Muscle of arm (tissue), 12 donors: ENCODE measurements around the gene CHTF18. TPM values are rescaled to one million over a fixed set of nuclear protein-coding genes. Genes with fewer than 3 reads are reported as not detected.

Experiments used
- DNase-seq: peaks from one replicate; pipeline ENCODE4 v3.0.0-alpha.2; 2013
- polyA plus RNA-seq, 12 donors: library from polyadenylated mRNA; unstranded; fragments of 120-200 nt; gene quantifications; one replicate each; pipeline ENCODE4 v1.2.1, GENCODE V29; 2013; ENCODE audit not compliant: insufficient read length in 12 of 12

Gene CHTF18
- polyA plus RNA-seq, 12 donors, result 9.4 to 56.5 (median 13.5) TPM; not detected in 1

DNA sequence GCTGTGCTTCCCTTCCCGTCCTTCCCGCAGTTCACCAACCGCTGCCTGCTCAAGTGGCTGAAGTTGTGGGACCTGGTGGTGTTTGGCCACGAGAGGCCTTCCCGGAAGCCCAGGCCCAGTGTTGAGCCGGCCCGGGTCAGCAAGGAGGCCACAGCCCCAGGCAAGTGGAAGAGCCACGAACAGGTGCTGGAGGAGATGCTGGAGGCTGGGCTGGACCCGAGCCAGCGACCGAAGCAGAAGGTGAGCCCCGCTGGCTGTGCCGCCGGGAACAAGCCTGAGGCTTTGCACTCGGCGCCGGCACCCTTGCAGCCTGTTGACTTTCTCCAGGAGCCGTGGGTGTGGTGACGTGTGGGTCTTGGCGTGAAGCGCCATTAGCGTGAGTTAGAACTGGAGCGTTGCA is 2.7 kb downstream of the CHTF18 start:
- DNase-seq, result no peak

DNA sequence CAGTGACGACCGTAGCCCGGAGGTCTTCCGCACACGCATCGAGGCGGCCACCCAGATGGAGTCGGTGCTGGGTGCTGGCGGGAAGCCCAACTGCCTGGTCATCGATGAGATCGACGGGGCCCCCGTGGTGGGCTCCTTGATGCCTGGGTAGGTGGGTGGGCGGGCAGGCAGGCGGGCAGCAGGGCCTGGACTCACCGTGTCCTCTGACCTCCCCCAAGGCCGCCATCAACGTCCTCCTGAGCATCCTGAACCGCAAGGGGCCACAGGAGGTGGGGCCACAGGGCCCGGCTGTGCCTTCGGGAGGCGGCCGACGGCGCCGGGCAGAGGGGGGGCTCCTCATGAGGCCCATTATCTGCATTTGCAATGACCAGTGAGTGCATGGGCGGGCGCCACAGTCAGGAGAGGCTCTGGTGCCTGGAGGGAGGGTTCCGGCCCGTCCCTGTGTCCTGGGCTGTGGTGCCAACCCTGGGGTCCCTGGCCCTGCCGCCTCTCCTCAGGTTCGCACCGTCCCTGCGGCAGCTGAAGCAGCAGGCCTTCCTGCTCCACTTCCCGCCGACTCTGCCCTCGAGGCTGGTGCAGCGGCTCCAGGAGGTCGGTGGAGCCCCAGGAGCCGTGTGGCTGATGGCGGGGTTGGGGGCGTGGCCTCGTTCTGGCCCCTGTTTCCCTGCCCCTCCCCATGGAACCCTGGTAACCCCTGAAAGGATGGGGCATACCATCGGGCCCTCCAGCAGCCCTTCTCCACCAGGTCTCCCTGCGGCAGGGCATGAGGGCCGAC is 4.0 kb downstream of the CHTF18 start:
- DNase-seq, result no peak

DNA sequence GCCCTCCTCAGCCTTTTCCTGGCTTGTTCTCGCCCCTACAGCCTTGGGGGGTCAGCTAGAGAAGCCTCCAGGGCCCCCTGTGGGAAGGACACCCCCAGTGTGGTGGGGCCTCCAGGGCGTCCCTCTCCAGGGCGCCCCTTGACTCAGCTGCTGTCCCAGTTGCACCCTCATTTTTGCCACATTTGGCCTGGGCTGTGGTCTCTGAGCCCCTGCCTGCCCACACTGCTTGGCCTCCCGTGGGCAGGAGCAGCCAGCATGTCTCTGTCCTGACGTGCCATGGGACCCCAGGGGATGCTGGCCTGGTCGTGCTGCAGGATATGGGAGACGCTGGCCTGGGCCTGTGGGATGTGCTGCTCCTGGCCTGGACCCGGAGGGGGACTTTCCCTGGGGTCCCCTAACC is 5.0 kb downstream of the CHTF18 start:
- no peak for DNase-seq

DNA sequence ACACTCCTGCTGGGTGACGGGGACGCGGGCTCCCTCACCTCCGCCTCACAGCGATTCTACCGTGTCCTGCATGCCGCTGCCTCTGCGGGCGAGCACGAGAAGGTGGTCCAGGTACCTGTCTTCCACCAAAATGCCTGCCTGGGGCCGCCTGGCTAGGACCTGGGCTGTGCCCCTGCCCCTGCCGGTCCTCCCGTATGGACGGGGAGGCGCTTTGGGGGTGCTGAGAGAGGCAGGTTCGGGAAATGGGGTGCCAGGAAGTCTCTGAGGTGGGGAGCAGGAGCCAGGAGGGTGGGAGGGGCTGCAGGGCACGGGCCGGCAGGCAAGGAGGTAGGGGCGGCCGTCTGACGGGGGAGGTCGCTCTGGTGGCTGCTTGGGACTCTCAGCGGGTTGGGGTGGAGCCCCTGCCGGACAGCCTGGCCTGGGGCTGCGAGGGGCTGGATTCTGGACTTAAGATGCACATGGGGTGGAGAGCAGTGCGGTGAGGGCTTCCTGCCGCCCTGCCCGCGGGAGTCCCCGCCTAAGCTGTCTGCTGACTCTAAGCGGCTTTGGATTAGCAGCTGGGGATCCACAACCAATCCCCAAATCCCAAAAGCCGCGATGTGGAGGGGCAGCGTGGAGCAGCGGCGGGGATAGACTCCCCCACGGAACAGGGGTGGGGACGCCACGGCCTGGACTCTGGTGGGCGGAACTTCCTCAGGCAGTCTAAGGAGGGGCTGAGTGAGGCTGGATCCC is 5.8 kb downstream of the CHTF18 start:
- DNase-seq, result no peak

DNA sequence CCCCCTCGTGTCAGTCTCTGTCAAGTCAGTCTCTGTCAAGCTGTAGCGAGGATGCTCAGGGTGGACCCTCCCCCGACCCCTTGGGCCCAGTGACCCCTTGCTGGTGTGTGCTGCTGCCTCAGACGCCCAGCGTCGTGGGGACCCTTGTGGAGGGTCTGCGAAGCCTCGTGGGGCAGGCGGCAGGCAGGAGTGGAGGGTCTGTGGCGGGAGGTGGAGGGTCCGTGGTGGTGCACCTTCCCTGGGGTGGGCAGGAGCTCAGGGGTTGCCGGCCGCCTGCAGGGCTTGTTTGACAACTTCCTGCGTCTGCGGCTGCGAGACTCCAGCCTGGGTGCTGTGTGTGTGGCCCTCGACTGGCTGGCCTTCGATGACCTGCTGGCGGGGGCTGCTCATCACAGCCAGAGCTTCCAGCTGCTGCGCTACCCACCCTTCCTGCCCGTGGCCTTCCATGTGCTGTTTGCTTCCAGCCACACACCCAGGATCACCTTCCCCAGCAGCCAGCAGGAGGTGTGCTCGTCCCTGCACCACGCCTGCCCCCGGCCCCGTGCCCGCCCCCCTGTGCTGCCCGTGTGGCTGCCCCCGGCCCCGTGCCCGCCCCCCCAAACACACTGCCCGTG is 6.5 kb downstream of the CHTF18 start:
- no peak for DNase-seq

DNA sequence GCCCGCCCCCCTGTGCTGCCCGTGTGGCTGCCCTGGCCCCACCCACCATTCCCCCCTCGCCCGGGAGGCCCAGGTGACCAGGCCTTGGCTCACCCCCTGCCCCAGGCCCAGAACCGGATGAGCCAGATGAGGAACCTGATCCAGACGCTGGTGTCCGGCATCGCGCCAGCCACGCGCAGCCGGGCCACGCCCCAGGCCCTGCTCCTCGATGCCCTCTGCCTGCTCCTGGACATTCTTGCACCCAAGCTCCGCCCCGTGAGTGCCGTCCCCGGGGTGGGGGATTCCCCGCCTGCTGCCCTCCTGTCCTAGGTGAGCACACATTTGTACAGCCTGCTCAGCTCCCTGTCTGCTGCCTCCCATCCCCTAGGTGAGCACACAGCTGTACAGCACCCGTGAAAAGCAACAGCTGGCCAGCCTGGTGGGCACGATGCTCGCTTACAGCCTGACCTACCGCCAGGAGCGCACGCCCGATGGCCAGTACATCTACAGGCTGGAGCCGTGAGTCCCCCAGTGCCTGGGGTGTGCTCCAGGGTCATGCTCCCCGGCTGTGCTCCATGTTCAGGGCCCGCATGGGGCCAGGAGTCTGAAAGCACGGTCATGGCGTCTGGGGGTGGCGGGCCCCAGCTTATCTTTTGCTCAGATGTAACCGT is 7.3 kb downstream of the CHTF18 start:
- no peak for DNase-seq

DNA sequence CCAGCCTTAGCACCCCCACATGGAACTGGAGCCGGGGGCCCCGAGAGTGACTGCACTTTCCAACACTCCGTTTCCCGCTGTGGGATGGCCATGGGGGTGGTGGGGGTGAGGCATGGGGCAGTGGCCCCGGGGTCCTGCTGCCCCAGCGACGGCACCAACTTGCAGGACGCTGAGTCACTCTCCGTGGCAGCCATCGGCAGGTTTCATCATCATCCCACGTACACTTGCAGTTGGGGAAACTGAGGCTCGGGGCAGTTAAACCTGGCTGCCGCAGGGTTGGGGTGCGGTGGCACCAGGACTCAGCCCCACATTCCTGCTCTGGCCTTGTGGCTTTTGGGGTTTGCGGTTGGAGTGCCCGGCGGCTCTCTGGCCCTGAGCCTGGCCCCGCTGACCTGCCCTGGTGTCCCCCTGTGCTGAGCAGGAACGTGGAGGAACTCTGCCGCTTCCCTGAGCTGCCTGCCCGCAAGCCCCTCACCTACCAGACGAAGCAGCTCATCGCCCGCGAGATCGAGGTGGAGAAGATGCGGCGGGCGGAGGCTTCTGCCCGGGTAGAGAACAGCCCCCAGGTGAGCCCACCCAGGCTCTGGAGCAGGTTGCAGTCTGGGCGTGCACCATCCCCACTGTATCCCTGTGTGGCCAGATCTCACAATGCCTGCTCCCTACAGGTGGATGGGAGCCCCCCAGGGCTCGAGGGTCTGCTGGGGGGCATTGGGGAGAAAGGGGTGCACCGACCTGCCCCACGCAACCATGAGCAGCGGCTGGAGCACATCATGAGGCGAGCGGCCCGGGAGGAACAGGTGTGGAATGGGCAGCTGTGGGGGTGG is 8.1 kb downstream of the CHTF18 start:
- no peak for DNase-seq

DNA sequence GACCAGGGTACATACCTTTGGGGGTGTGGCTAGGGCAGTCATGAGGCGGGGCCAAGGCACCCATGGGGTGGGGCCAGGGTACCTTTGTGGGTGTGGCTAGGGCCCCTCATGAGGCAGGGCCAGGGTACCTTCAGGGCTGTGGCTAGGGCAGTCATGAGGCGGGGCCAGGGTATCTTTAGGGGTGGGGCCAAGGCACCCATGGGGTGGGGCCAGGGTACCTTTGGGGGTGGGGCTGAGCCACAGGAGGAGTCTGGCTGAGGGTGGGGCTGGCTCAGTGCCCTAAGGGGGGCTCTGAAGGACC is 8.7 kb downstream of the CHTF18 start:
- no peak for DNase-seq

DNA sequence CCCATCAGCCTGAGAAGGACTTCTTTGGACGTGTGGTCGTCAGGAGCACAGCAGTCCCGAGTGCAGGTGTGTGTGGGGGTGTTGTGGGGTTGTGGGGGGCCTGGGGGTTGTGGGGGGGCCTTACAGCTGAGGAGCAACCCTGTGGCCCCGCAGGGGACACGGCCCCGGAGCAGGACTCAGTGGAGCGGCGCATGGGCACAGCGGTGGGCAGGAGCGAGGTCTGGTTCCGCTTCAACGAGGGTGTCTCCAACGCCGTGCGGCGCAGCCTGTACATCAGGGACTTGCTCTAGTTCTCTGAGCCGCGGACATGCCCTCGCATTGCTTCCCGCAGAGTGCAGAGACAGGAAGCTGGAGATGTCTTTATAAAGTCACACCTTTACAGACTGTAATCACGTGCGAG is 9.3 kb downstream of the CHTF18 start:
- no peak for DNase-seq

DNA sequence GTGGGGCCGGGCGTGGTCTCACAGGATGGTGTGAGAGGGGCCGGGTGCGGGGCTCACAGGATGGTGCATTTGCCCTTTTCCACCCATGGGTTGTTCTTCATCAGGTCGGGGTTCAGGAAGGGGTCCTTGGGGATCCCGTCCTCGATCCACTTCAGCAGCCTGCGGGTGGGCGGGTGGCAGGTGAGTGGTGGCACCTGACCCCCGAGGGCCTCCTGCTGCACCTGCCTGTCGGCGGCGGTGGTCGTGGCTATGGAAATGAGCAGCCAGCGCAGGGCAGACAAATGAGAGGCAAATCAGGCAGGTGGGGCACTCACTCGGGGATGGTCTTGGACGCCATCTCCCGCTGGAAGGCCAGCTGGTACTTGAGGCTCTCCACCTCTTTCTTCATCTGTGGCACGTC is 10.2 kb downstream of the CHTF18 start:
- DNase-seq, result no peak

DNA sequence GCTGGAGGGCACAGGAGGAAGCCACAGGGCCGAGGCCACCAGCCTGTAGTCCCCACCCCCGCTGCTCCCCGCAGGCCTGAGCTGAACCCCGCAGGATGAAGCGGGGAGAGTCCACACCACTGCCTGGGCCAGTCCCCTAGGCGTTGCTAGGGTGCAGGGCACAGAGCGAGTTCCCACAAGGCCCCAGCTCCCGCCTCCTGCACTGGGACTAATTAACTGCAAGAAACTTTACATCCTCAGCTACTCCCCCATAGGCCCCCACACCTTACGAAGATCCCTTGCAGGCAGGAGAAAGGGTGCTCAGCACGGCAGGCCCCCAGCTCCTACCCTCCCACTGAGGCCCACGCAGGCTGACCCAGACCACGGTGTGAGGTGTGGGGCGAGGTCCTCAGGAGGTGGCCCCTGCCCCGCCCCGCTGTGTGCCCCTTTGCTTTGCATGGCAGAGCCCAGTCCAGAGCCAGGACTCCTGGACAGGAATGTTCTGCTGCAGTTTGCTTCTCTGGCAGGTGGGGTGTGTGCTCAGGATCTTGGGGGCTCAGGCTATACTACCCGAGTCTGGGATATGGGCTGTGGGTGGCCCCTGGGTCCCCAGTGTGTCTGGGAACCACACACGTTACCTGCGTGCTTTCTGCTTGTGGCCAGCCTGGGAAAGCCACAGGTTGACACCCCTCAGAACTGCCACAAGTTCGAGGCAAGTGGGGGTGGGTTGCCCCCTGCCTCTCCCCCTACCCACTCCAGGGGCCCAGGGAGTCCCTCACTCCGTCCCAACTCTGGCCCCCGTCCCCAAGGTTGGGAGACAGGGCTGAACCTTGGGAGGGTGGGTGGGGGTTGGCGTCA is 10.9 kb downstream of the CHTF18 start:
- DNase-seq, result no peak

DNA sequence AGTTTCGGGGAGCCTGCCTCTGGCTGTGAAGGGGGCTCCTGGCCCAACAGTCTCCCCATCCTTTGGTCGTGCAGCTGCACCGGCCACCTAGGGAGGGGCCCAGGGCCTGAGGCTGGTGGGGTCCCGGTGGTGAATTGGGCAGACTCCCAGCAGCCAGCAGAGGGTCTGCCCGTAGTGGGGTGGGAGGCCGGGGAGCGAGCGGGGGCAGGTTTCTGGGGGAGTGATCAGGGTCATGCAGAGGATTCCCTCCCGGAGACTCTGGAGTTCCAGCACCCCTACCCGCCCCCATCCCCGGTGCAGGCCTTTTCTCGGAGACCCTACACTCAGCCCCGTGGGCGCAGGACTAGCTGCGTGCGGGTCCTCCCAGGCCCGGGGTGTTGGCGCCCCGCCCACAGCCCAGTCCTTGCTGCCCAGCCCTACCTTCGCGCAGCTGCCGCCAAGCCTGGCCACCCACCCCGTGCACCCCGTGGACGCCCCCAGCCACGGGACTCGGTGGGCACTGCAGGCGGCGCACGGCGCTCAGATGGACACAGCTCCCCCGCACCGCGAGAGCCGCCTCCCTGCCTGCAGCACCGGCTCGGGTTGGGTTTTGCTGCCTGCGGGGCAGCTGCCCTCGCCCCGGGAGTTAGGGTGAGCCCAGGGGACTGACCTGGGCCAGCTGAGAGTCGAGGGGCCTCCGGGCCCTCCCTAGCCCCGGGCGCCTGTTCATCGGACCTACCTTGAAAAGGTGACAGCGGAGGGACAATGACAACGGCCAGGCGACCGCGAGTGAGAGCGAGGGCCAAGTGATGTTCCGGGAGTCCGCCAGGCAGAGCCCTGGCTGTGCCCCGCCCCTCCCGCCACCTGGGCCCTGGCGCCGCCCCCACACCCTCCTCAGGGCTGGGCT is 11.8 kb downstream of the CHTF18 start, which contains the start of gene GNG13:
Gene GNG13 (minus strand): TSS at position 787 of the 886 bp plus-strand sequence. CDS start 1,657 bp downstream, outside the sequence.
- DNase-seq, result no peak

DNA sequence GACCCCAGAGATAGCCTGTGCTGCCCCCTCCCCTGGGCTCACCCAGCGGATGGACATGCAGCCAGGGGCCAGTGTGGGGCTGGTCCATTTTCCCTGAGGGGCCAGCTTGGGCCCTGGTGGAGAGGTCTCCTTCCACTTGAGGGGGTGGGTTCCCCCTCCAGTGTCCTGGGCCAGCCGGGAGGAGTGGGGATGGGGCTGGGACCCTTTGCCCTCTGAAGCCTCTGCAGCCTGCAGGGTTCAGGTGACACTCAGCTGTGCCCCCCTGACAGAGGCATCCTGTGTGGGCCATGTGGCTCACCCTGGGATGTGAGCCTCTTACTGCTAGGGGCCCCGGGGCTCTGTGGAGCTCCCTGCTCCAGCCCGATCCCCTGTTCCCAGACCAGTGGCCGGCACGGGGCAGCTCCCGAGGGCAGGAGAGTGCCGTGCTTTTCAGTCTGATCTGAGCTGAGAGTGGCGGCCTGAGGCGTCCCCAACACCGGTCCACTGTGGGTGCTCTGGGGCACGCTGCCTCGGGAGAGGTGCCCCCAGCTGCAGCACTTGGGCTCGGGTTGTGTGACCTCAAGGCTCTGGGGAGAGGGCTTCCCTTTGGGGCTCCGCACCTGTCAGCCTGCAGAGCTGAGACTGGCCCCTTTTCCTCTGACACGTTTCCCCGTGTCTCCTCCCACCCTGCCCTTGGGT is 12.6 kb downstream of the CHTF18 start:
- DNase-seq, result no peak

DNA sequence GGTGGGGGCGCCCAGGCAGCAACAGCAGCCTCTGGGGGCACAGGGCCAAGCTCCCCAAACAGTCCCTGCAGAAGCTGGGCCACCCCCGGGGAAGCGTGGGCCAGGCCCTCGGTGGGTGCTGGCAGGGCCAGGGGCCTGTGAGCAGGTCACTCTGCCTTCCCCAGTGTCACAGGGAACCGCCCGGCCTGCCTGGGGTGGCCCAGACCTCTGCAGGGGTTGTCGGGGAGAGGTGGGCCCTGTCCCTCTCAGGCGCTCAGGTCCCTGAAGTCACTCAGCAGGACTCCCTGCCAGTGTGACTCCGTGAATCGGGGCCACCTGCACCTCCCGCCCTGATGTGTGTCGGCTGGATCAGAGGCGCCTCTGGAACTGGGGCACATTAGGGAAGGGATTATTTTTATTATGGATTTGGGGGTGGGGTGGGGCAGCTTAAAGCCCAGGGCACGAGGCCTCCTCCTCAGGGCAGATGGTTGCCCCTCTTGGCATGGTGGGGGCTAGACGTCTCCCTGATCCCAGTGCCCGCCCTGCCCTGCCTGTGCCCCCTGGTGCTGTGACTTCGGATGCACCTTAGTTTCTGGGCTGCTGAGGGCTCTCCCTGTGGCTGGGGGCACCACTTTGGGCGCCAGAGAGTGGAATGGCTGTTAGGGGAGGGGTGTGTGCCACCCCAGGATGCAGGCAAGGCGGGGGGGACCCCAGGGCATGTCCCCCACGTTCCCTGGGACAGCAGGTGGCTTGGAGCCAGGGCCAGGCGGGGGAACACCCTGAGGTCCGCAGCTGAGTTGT is 13.4 kb downstream of the CHTF18 start:
- DNase-seq, result no peak

DNA sequence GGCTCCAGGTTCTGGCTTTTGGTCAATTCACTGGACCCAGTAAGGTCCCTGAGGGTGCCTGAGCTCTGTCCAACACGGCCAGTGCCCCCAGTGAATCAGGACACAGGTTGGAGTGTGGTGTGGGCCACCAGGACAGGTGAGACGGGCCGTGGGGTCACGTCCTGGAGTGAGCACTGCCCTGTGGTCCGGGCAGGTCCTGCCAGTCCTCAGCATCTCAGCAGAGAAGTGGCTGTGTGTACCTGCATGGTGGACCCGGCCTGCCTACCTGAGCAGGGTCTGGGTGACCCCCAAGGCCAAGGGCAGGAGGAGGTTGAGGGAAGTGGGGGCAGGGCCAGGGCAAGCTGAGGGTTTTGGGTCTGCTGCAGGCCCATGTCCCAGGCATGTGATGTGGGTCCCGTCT is 14.0 kb downstream of the CHTF18 start:
- no peak for DNase-seq

DNA sequence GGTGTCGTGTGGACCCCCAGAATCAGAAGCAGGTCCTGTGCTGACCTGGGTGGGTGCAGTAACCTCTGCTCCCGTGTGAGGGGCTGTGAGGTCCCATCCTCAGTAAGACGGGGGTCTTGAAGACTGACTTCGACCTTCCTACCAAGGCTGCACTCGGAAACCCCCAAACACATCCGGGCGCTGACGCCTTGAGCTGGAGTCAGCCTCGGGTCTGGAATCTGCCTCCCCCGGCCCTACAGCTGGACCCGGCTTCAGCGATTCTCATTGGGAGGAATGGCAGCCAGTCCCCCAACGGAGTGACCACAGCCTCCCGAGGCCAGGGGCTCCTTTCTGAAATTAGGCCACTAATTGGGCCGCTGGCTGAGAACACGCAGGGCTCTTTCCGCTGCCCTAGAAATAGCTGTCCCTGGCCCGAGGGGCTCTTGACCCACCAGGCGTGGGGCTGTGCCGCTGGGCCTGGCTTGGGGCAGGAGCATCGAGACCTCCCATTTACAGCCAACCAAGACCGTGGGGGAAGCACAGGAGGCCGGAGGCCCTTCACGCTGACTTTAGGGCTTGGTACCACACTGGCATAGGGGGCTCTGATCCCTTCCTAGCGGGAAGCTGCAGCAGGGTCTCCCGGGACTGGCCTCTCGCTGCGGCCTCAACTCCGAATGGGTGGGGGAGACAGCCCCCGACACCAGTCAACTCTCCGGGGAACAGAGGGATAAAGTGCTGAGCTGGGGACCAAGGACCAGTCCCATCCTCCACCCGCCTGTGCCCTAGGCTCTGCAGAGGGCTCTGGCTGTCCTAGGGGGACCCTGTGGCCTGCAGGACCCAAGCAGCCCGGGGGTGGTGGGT is 14.7 kb downstream of the CHTF18 start:
- DNase-seq, result no peak

DNA sequence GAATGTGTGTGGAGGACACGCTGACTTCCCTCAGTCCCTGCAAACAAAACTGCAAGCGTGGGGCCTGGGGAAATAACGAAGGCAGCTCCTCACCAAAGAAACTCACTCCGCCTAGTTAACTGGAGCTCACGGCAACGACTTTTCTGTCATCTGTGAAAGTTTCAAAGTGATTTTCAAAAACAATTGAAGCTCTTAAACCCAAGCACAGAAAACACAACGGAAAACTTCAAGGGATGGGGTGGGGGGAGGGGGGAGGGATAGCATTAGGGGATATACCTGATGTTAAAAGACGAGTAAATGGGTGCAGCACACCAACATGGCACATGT is 15.3 kb downstream of the CHTF18 start:
- no peak for DNase-seq
